ENCODE data around the gene GHRH.

Gene GHRH

GRCh38 chr20:37237656-37238055 is 24.0 kb downstream of the GHRH start:
- TF ChIP-seq, protein P1, sequence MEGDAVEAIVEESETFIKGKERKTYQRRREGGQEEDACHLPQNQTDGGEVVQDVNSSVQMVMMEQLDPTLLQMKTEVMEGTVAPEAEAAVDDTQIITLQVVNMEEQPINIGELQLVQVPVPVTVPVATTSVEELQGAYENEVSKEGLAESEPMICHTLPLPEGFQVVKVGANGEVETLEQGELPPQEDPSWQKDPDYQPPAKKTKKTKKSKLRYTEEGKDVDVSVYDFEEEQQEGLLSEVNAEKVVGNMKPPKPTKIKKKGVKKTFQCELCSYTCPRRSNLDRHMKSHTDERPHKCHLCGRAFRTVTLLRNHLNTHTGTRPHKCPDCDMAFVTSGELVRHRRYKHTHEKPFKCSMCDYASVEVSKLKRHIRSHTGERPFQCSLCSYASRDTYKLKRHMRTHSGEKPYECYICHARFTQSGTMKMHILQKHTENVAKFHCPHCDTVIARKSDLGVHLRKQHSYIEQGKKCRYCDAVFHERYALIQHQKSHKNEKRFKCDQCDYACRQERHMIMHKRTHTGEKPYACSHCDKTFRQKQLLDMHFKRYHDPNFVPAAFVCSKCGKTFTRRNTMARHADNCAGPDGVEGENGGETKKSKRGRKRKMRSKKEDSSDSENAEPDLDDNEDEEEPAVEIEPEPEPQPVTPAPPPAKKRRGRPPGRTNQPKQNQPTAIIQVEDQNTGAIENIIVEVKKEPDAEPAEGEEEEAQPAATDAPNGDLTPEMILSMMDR (IDR thresholded peaks at IDR 0.05; ENCODE audit: extremely low read depth, insufficient read depth, missing control alignments) = no peak
- in situ Hi-C loops (cut with MboI; ENCODE audit: low pct_unique_long_range_greater_than_20kb, low sequenced_read_pairs, unreplicated experiment) = no loop called here

GRCh38 chr20:37236462-37236861 is 25.2 kb downstream of the GHRH start:
- in situ Hi-C loops (cut with MboI; ENCODE audit: low pct_unique_long_range_greater_than_20kb, low sequenced_read_pairs, unreplicated experiment) = no loop called here
- TF ChIP-seq, protein P1 (IDR thresholded peaks at IDR 0.05; ENCODE audit: extremely low read depth, insufficient read depth, missing control alignments) = no peak

More at GRCh38 chr20:37237656-37238055, 24.0 kb downstream of the GHRH start:
- DNase-seq (ENCODE audit: low spot score) = no peak

GRCh38 chr20:37235065-37235464 is 26.5 kb downstream of the GHRH start:
- in situ Hi-C loops (cut with MboI; ENCODE audit: low pct_unique_long_range_greater_than_20kb, low sequenced_read_pairs, unreplicated experiment) = no loop called here
- no peak for DNase-seq (ENCODE audit: low spot score)
- TF ChIP-seq, protein P1 (IDR thresholded peaks at IDR 0.05; ENCODE audit: extremely low read depth, insufficient read depth, missing control alignments) = no peak

More at GRCh38 chr20:37236462-37236861, 25.2 kb downstream of the GHRH start:
- DNase-seq (ENCODE audit: low spot score) = no peak

- TF ChIP-seq, protein P1 (IDR thresholded peaks at IDR 0.05; ENCODE audit: extremely low read depth, insufficient read depth, missing control alignments) = no peak
- in situ Hi-C loops (cut with MboI; ENCODE audit: low pct_unique_long_range_greater_than_20kb, low sequenced_read_pairs, unreplicated experiment) = no loop called here
- DNase-seq (ENCODE audit: low spot score) = no peak
Measured at GRCh38 chr20:37234254-37234581, 27.4 kb downstream of the GHRH start.

DNA sequence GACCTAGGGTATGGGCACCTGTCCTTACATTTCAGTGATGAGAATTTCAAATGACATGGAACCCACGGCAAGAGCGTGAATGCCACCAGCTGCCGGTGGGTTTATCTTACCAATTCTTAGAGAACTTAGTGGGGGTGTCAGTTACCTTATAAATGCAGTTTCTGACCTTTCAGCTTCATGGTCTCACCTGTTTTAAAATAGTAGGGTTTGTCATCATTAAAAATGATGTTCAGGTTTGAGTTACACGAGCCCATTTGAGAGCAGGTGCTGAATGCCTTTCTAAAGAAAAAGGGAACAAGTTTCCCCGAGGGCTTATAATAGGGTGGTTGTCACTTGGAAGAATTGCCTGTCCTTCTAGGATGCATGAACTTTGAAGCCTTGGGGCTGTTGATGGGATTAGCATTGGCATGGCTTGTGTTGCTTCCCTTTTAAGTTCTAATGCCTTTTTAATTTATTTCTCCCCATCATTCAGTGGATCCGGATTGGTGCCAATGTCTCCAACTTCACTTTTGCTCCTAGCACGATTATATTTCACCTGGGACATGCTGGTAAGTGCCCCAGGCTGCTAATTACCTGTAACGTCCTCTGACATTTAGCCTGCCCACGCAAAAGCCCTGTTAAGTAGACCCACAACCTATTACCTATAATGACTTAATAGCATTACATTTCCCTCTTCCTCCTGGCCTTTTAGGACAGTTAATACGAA is 27.9 kb downstream of the GHRH start:
- DNase-seq (ENCODE audit: low spot score) = no peak
- TF ChIP-seq, protein P1 (IDR thresholded peaks at IDR 0.05; ENCODE audit: extremely low read depth, insufficient read depth, missing control alignments) = no peak
- in situ Hi-C loops (cut with MboI; ENCODE audit: low pct_unique_long_range_greater_than_20kb, low sequenced_read_pairs, unreplicated experiment) = no loop called here

DNA sequence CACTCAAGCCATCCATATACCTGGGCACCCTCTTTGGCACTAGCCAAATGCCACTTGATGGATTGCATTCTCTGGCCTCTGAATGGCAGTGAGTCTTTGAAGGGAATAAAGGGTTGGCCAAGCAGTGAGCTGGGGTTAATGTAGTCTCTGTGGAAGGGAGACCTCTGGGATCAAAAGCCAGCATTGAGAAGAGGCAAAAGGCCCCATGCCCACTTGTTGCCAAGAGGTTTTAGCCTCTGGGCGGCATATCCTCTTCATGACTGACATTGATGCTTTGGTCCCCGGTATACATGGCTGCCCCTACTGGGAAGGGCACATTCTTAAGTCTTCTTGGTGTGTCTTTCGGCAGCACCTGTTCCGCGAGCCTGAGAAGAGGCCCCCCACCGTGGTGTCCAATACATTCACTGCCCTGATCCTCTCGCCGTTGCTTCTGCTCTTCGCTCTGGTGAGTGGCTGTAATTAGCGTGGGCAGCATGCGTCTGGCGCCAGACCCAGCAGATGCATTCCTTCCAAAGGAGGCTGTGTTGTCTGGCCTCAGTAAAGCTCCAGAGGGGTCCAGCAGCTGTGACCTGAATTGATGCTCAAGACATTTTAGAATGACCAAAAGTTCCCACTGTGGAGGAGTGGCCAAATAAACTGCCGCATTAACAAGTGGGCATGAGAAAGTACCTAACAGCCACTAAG is 29.5 kb downstream of the GHRH start:
- in situ Hi-C loops (cut with MboI; ENCODE audit: low pct_unique_long_range_greater_than_20kb, low sequenced_read_pairs, unreplicated experiment) = no loop called here
- no peak for DNase-seq (ENCODE audit: low spot score)
- TF ChIP-seq, protein P1 (IDR thresholded peaks at IDR 0.05; ENCODE audit: extremely low read depth, insufficient read depth, missing control alignments) = no peak
